GM18526 (cell line): ENCODE measurements around the gene TBX2.

Experiments used
- POLR2A ChIP-seq: IDR thresholded peaks from 3 replicates; pipeline ENCODE4 v1.6.1; 2011; ENCODE audit not compliant: insufficient read length; ENCODE audit errors: extremely low read depth

The TBX2 gene

DNA sequence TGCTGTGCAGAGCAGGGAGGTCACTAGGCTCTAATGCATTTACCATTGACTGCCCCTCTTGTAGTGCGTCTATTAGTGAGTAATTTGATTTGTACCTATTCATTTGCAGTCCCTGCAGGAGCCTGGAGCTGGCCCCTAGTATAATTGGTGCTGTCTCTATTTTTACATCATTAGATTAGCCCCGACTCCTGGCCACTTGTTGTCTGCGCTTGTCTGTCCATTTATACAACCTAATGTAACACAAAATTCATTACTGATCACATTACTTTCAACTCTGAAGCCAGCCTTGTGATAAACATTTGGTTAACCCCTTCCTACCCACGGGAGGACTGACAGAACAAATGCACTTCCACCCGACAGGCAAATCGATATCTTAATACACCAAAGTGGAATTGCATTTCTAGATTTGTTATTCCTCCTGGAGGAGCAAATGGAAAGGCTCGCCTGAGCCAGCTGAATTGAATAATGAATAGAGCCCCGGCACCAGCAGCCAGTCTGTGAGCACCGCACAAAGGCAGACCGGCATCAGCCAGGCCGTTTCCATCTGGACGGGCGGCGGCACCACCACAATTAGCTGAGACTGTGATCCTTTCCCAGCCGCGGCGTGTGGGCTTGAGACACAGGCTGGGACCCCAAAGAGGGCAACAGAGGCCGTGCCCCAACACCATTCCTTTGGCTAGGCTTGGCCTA is 18.7 kb upstream of the TBX2 start:
- no peak for TF ChIP-seq POLR2A

DNA sequence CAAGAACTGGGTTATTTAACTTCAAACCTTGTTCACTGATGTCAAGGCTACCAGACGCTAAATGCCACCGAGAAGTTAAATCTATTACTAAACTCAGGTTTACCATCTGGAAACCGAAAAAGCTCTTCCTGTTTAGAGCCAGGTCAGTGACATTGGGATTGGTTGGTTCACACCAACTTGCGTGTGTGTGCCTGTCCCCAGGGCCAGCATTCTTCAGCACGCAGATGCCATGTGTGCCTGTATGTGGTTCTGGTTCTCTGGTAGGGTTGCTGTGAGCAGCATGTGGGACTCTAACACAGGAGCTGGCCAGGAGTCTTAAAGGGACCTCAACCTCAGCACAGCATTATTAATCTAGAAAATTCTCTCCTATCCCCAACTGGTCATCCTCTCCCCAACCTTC is 18.1 kb upstream of the TBX2 start:
- TF ChIP-seq POLR2A: no peak

DNA sequence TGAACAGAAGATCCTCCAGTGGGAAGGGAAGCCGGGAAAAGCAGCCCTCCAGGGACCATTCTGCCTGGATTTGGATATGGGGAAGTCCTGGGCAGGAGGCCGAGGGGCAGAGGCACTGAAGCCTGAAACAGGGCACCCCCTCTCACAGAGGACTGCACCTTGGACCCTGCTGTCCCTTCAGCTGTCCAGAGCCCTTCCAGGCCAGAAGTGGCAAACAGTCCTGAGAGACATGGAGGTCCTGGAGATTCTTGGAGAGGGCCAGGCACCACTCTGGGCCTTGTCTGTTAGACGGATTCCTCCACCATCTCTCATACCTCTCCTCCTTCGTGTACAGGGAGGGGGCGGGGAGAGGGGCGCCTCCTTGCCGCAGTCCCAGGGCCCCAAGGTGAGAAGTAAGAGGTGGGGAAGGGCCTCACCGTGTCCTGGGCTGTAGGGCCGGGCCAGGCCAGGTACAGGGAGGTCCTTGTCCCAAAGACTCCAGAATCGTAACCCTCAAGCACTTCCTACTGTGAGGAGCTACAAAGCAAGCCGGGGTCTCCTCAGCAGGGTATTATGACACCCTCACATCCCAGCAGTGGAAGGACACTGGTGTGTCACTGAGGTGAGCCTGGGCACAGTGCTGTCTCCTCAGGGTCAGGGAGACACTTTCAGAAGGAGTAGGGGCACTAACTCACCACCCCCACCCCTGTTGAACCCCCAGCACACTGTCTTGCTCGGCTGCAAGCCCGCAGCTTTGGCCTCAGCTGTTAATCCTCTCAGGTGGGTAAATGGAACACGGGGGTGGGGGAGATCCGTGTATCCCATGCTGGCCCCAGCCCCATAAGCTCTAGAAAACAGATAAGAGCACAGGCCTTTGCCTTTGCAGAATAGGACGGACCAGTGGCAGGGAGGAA is 16.6 kb upstream of the TBX2 start:
- TF ChIP-seq POLR2A: no peak

DNA sequence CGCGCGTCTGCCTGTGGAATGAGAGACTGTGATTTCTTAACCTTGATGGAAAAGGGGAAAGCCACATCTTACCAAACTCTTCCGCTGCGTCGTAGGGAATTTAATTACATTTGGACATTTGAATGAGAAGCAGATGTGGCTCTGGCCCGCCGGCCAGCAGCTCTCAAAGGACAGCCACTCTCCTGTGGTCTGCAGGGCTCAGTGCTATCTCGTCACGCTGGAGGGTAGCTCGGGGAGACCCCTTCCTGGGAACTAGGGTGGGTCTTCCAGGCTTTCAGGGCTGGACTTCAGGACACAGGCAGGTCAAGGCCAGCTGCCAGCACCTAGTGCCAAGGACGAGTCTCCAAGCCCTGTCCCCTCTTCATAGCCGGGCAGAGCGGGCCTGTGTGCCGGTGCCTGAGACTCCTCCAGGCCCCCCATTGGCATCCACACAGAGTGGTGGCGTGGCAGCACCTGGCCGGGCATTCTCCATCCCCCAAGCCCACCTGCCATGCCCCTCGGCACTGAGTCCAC is 15.9 kb upstream of the TBX2 start:
- no peak for TF ChIP-seq POLR2A

DNA sequence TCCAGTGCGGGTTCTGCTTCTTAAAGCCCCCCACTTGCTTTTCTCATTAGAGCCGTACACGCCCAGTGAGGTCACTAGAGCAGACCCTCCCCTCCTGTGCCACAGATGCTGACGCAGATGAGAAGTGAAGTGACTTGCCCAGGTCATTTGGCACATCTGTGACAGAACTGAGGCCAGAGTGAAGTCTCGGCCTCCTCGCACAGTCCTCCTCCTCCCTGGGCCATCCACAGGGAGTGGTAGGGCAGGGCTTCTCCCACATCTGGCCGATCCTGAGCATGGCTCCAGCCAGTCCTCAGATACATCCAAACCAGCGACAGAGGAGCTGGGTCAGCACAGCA is 15.3 kb upstream of the TBX2 start:
- TF ChIP-seq POLR2A: no peak

DNA sequence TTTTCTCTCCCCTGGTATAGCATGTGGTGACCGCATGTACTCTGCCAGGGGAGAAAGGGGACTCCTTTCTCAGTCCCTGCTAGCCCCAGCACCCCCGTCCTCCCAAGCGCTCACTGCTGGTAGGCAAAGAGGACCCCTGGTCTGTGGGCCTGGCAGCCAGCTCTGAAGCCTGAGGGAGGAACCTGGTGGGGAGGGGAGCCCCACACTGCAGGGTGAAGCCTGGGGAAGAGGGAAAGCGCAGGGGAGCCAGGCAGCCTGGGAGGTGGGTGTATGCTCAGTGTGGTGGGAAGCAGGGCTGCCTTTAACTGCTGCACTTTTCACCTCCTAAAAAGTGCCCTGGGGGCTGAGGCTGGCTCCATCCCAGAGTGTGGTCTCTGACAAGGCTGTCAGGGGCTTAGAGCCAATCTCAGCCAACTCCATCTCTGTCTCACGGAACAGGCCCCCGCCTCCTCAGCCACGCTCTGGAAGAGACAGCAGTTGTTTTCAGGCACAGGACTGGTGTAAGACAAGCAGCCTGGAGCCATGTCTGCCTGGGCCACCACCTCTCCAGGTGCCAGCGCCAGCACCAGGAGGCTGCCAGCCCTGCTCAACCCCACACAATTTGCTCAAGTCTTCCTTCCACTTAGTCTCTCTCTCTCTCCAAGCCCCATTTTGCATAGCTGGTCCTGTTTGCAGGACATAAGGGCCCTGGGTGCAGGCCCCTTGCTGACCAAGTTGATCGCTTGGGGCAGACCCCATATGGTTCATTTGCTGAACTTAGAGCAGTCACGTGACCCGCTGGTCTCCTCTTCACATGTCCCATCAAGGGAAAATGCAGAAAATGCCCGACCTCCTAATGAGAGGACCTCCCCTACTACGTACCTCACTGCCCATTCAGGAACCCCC is 14.7 kb upstream of the TBX2 start:
- TF ChIP-seq POLR2A: no peak

DNA sequence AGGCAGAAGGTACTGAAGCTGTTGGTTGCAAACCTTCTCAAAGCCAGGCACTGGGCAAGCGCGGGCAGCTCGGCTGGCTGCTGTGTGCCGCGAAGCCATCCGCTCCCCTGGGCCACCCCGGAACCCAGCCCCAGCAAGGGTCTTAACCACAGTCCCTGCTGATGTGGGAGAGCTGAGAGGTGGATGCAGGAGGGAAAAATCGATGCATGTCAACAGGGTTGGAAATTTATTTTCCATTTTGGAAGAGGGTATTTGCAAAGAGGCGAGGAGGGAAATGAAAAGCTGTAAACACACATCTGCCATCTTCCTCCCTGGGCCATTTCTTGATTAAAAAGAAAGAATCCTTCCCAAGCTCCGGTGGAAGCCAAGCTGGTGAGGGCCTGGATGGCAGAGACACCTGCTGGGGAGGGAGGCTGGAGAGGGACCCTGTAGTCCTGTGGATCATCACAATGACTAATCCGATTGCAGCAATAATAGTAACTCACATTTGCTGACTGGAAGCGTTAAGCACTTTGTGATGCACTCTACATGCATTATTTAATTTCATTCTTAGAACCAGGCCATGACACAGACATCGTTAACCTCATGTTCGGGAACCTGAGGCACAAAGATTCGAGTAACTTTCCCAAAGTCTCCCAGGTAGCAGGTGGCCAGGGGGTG is 13.9 kb upstream of the TBX2 start:
- TF ChIP-seq POLR2A: no peak

DNA sequence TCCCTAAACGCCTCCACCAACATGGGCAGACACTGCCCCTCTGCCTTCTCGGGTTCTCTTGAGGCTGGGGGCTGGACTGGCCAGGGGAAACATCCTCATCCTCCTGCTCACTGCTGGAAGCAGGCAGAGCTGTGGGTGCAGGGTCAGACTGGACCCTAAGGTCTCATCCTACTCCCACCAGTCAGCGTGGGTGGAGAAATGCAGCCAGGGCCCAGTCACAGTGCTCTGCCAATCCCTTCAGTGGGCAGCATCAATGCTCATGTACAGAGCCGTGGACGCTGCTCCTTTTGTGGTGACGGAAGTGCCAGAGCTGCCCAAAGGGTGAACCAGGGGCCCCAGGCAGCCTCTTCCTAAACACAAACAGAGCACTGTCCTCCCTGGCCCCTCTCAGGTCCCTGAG is 13.4 kb upstream of the TBX2 start:
- TF ChIP-seq POLR2A: no peak

DNA sequence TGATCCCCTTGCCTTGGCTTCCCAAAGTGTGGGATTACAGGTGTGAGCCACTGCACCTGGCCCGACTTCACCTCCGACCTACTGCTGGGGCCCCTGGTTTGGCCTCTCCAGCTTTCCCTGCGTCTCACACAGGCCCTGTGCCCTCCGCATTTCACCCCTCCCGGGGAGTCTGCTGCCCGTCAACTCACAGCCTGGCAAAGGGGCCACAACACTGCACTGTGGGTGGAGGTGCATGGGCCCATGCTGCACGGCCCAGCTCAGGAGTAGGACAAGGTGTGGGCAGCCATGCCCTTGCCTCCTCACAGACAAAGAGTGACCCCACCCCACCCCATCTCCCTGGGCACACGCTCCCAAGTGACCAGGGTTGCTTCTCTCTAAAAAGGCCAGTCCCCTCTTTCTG is 12.6 kb upstream of the TBX2 start:
- TF ChIP-seq POLR2A: no peak

DNA sequence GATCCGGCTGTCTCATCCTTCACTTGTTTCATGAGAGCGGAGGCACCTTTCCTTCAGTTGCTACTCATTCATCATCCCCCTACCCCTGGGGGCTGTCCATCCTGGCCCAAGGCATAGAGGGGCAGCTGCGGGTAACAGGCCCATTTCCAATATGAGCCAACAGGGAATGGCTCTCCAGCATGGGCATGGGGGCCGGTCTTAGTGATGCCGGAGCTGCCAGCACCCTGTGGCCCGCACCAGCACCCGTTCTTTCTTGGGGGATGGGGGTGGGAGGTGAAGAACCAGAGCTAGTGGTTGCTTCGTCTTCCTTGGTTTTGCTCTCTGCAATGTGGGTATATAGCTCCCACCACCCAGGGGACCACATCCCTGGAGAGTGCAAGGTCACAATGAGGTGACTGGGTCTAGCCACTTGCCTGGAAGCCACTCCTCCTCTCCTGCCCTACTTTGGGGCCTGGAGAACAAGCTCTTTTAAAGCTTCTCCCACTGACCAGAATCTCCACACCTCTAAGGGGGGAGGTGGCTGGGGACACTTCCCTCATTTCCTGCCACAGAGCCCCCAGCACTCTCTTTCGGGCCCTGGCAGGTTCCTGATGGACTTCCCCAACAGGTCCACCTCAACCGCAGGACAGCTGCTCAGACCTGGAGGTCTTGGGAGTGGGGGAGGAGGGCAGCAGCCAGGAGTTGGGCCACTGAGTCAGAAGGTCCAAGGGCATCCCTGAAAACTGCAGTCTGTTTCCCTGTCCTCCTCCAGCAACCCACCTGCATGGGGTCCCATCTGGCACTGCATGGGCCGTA is 11.9 kb upstream of the TBX2 start:
- TF ChIP-seq POLR2A: no peak

DNA sequence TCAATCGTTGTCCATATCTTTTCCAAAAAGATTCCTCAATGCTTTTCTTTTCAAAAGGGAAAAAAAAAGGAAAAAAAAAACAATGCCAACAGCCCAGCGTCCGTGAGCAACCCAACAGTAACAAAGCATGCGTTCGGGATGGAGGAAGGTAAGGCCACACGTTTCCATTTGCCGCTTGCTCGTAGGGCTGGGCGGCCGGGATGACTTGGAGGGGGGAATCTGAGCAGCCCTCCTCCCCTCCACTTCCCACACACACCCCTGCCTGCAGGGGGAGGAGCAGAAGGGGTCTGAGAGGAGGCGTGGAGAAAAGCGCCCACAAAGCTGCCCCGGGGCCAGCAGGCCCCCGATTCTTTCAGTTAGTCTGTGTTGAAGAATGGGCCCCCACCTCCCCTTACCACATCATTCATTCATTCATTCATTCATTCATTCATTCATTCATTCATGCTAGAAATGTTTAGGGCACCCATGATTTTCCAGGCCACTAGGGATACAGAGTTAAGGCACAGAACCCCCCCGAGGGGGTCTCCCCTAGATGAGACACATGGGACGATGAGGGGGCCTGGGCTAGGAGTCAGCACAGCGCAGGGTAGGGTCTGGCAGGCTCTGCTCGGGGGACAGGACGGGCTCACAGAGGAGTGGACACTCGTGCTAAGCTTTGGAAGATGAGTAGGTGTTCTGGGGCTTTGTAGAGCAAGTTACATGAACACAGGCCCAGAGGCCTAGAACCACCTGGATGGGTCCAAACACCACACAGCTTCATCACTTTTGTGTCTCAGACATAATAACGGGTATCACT is 10.9 kb upstream of the TBX2 start:
- no peak for TF ChIP-seq POLR2A

DNA sequence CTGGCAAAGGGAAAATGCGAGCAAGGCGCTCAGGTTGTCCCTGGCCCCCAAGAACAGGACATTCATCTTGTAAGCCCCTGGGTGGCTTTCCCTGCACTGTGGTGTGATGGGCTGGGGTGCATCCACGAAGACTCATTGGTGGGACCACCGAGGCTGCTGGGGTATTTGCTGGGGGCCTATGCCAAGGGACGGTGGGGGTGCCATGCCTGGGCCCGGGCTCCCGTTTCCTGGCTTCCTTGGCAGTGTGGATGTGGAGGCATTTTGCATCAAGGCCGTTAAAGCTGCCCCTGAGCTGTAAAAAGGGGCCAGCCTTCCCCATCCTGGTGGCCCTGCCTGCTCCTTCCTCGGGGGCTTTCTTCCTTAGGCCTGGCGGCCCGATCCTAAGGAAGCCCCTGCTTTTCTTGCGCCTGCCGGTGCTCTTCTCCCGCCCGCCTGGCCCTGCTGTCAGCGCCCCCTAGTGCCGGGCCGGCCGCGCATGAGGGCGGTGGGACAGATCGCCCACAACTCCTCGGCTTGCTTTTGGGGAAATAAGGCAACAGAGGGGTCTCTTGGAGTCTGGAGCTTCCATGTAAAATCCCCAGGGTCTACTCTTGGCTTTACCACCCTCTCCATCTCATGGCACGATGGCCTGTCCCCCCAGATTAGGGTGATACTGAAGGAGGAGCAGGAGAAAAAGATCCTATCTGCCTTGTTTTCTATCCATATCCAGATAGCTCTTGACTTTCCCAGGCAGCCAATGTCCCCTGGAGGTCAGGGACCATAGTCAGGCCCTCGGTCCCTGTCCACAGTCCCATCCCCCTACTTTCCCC is 9.8 kb upstream of the TBX2 start:
- TF ChIP-seq POLR2A: no peak

DNA sequence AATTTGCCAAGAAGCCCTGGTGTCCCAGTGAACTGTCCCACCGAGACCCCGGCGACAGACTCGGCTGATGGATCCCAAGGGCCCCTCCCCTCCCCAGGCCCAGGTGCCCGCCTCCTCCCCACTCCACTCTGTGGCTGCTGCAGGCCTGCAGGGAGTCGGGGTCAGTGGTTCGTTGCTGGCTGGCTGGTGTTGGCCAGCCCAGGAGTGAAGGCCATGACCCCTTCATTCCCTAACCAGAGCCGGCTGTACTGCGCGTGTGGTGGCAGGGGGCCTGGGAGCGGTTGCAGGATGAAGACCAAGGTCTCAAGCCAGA is 9.2 kb upstream of the TBX2 start:
- no peak for TF ChIP-seq POLR2A
